HG02885 (cell line): ENCODE results near the gene APLNR.

Source experiments
- ATAC-seq: cut with Tn5 transposase; IDR thresholded peaks from one replicate; pipeline ENCODE4 v1.9.1; 2021; ENCODE audit warnings: mild to moderate bottlenecking; ENCODE audit not compliant: unreplicated experiment, poor library complexity

The APLNR gene

DNA sequence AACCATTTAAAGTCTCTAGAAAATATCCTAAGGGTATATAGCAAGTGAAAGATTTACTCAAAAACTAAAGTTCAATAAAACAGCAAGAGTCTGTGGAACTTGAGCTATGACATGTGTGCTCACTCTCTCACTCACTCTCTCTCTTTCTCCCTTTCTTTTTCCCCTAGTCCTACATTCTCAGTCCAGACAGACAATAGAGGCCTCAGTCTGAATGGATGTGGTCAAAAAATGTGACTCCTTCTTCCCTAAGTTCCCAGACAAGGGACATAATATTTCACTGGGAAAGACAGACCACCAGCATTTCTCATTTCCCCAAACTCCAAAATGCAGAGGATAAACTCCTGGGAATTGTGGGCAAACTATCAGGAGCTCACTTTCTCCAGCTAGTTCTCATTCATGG lies 17.6 kb upstream of the APLNR start:
- ATAC-seq, result no peak

DNA sequence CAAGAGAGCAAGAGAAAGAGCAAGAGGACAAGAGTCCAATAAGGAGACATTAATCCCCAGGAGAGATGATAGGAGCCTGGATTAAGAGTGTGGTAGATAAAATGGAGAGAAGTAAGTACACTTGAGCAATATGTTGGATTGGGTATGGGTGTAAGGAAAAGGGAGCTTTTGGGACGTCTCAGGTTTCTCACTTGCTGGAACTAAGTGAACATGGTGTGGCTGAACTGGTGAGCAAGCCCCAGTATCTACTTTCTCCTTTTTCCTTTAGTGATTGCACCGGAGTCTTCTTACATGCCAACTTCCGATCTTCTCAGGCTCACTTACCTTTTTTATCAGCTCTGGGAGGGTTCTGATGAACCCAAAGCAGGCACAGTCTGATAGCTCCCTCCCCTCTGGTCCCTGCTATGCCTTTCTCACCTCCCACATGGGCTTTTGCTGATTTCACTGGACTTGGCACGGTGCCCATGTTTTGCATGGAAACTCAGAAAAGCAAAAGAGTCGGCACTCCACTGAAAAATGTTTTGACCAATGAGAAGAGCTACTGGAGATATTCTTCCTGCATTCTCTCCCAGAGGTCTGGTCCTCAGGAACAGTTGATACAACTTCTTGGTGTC lies 14.5 kb upstream of the APLNR start:
- ATAC-seq, result no peak

DNA sequence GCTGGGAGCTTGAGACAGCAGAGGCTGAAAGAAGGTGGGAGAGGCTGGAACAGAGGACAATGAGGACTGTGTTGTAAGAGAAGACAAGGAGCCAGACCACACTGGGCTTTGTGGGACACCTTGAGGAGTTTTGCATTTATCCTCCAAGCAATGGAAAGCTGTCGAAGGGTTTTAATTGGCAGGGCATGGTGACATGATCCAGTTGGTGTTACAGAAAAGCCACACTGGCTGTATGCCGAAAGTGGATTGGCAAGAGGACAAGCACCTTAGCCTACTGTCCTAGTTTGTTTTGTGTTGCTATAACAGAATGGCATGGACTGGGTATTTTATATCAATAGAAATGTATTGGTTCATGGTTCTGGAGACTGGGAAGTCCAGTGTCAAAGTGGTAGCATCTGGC lies 14.0 kb upstream of the APLNR start:
- ATAC-seq, result no peak

DNA sequence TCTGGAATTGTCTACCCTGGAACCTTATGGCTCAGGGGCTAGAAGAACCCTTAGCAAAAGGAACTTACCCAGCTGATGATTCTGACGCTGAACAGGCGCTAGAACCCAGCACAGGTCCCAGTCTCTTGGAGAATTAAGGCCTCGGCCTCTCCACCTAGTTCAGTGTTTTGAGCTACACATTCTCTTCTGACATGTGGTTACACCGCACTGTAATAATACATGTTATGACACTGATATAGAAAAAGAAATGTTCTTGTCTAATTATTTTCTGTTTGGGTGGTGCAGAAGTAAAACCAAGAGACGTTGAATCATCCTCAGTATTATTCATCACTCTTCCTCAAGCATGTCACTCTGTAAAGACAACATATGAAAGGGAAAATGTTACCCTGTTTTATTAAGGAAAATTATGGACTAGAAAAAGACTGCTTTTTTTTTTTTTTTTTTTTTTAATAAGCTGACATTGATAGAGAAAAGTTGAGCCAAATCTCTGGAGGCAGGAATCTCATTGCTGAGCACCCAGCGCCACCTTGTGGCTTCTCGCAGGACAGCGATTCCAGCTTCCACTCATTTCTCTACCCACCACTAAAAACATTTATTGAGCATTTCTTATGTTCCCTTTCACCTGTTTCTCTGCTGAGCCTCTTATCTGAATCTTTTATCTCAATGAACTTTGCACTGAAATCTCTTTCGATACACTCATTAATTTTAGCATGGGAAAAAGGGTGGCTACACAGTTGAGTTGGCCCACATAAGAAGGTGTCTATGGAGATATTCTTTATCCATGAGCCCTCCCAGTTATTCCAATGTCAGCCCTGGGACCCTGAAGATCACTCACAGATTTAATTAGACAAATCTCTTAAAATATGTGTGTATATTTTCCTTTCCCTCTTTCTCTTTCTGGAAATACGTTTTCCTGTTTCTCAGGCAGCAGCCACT lies 12.6 kb upstream of the APLNR start:
- peak; percentile 73 for ATAC-seq

DNA sequence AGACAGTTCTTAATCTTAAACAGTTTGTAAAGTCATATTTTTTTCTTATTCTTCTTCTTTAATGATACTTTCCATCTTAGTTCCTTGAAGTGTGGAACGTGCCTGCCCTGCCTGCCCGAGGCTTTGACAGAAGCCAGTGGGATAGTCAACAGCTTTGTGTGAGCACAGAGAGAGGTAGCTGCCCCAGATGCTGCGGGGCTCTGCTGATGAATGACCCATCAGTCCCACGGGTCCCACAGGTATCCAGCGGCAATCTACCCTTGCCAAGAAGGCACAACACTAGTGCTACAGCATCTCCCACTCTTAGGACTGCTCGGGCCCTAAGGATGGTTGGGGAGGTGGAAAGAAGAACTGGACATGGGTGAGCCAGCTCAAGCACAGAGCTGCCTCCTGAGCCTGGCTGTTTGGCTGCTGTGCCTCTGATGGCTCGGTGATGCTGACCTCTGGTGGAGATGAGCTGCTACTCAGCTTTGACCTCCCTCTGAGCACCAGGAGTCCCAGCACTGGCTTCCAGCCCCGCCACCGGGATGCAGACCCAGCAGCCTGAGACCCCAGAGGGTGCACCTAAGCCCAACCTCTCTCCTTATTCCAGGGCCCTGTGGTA lies 11.8 kb upstream of the APLNR start:
- peak; percentile 70 for ATAC-seq

DNA sequence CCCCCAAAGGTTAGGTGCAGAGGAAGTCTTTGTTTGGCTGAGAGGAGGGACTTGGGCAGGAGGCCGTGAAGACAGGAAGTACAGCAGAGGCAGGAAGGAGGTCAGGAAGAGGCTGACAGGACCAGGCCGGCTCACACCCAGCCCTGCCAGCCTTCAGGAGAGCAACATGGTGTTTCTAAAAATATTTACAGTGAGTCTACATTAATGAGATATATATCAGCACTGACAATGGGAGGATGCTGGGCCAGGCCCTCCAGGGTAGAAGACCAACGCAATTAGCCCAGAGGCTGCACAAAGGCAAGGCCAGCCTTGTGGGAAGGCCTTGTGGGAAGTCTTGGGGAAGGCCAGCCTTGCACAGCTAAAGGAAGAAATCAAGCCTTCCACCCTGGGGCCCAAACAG lies 7.9 kb upstream of the APLNR start:
- no peak for ATAC-seq

DNA sequence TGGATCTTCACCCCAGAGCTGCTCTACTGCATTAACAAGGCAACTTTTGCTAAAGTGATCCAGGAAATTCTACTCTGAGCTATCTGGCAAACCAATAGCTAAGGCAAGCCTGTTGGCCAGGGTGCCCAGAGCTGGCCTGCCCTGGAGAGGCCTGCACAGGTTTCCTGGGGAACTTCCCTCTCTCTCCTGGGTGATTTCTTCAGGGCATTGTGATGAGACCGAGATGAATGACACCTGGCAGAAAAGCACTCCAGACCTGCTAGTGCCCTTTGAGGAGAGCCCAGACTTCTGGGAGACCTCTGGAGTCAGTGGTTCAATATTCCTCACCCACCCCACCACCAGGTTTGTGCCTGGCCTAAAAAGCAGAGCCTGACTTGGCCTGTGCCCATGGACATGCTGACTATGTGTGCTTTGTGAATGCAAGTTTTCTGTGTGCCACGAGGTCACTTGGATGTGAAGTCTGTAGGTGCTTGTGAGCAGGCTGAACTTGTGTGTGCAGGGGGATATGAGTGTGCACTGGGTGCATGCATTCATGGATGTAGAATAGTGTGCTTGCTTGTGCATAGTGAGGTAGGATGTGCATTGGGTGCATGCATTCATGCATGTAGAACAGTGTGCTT lies 4.4 kb upstream of the APLNR start:
- no peak for ATAC-seq

DNA sequence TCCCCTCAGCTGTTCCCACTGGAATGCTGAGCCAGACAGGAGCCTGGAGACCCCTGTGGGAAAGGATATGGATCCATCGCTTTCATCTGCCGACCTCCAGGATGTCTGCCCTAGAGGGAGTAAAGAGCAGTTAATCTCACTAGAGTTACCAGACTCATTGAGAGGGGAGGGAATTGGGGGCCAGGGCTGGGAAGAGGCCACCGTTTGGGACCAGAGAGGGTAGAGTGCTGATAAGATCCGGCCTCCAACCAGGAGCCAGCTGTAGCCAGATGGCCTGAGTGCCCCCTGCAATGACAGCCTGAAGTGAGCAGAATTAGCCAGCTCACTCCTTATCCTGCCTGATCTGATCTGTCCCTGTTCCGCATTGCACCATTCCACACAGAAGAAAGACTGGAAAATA lies 3.7 kb upstream of the APLNR start:
- ATAC-seq, result no peak

DNA sequence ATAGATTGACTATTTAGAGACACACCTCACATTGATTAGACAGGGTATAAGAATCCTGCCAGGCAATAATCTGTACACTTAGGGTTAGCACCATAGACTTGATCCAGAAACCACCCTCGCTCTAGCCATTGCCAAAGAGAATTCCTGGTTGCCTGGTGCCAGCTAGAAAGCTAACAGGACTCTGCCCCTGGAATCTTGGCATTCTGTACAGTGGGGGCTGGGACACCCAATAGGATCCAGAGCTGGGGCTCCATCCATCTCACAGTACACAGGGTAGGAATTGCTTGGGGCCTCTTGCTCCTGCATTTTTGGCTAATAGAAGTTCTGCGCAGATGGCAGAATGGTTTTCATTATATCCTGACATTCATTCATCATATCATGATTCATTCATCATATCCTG lies 3.0 kb upstream of the APLNR start:
- ATAC-seq, result no peak

DNA sequence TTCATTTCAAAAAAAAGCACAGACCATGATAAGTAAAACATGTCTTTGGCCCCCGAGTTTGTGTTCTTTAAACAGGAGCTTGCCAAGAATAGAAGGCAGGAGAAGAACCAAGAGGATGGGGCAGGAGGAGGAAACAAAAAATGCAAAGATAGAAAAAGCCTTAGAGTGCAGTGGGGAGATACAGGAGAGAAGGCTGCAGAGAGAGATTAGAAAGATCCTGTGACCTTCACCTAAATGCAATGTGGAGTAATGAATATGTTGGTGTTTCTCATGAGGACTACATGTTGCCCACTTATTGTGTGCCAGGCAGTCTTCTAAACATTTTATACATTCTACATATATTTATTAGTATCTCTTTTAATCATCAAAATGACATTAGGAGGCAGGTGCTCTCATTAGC lies 2.3 kb upstream of the APLNR start:
- no peak for ATAC-seq

DNA sequence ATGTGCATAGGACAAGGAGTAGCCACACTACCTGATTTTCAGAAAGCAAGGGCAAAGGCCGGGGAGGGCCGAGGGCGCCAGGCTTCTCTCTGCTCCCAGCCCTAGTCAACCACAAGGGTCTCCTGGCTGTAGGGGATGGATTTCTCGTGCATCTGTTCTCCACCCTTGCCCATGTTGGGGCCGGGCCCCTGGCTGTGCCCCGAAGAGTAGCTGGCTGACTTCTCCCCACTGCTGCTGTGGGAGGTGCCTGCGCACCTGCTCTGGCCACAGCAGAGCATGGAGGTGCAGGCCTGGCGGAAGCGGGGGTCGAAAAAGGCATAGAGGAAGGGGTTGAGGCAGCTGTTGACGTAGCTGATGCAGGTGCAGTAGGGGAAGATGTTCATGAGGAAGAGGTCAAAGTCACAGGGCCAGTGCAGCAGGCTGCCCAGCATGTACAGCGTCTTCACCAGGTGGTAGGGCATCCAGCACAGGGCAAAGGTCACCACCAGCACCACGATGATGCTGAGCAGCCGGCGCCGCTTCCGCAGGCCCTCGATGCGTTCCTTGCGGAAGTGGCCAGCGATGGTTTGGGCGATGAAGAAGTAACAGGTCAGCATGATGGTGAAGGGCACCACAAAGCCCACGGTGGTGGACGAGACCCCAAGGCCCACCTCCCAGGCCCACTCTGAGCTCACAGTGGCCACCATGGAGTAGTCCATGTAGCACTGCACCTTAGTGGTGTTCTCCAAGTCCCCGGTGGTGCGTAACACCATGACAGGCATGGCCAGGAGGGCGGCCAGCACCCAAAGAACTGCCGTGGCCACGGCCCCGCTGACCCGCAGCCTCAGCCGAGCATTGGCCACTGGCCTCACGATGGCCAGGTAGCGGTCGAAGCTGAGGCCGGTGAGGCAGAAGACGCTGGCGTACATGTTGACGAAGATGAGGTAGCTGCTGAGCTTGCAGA lies 1.0 kb downstream of the APLNR start:
- no peak for ATAC-seq

DNA sequence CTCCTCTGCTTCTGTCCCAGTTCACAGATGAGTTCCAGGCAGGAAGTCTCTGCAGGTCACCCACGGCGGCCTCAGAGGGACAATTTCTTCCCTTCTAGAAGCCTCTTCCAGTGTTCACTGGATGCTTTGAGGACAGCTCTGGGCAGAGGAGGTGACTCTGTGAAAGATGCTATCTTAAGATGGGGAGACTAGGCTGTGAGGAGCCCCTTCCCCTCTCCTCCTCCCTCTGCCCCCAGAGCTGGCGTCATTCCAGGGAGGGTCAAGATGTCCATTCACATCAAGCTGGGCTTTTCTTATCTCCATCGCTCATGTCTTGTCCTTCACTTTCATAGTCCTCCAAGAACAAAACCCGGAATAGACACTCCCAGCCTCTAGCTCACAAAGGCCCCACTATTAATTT lies 3.3 kb downstream of the APLNR start:
- no peak for ATAC-seq

DNA sequence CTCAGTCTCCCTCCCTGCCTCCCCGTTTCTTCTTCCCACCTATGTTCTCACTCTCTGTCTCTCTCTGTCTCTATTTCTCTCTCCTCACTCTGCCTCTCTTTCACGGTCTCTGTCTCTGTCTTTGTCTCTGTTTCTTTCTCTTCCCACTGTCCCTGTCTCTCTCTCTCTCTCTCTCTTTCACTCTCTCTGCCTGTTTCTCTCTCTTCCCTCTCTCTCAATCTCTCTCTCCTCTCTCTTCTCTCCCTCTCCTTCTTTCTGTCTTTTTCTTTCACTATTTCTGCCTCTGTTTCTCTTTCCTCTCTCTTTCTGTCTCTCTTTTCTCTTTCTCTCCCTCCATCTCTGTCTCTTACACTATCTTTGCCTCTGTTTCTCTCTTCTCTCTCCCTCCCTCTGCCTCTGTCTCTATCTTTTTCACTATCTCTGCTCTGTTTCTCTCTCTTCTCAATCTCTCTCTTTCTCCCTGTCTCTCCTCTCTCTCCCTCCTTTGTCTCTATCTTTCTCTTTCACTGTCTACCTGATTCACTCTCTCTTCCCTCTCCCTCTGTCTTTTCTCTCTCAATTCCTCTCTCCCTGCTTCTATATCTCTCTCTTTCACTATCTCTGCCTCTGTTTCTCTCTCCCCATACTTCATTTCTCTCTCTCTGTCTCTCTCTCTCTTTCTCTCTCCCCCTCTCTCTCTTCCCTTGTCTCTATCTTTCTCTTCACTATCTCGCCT lies 5.4 kb downstream of the APLNR start:
- no peak for ATAC-seq

DNA sequence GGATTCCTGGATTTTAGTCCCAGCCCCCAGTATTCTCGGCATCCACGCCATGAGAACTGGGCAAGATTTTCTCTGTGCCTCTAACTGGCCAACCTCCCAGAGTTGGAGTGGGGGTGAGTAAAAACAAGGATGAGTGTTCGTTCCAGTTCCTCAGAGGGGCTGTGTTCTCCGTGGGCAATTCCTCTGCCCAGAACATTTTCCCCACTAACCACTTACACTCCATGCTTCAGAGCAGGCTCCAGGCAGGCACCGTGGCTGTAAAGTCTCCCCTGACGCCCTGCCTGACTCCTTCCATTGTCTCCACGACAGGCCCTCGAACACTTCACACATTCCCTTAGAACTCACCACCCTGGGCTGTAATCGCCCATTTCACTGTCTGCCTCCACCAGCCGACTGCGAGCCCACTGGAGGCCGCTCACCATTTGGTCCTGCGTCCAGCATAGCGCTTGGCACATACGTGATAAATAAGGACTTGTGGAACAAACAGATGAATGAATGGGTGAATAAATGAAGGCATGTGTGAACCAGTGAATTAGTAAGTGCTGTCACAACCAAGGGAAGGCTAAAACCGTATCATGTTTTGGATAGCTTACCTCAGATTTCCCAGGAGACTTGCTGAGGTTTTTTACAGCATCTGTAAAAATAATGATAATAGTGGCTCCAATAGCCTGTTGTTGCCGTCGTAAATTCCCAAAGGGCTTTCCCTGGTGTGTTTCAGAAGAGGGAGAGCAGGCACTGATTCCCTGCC lies 6.1 kb downstream of the APLNR start:
- no peak for ATAC-seq

DNA sequence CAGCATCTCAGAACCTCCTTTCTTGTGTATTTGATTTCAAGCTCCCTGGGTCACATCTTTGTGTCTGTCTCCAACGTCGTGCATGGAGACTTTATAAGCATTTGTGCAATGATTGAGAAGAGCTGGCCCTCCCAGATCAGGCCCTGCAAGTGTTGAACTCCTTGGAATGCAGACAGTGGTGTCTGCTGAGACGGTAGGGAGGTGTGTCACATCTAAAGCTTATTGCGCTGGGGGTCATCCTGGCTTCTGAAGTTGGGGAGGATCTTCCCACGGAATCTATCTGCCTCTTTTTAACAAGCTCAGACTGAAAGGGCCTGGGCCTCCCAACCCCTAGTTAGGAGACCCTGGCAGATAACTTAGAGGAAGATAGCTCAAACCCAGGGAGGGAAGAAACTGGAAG lies 6.7 kb downstream of the APLNR start:
- ATAC-seq, result no peak

DNA sequence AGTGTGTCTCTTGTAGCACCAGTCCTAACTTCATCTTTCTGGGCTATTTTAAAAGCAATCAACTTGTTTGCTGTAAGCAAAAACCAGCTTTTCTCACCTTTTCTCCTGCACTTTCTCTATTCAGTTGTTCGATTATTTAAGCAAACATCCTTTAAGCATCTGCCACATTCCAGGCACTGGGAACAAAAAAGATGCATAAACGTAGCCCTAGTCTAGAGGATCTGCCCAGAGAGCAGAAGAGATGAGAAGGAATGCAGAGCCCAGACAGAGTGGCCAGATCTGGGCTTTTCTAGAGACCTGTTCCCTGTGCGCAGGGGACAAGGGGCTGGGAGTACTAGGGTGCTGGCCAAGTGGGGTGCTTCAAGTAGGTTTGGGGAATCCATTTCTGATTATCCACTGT lies 8.4 kb downstream of the APLNR start:
- ATAC-seq, result no peak

DNA sequence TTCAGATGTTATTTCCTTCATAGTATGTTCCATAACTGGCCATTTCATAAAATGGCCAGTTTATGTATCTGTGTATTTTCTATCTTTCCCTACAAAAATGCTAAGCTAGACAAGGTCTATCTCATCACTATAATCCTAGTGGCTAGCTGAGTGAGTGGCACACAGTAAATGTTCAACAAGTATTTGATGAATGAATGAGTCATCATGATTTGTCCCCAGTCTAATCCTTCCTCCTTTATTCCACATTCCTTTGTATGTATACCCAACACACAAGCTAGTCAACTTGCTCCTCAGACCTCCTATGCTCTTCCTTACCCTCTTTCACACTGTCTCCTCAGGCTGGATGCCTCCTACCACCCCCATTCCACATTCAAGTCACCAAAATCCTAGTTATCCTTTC lies 12.5 kb downstream of the APLNR start:
- no peak for ATAC-seq

DNA sequence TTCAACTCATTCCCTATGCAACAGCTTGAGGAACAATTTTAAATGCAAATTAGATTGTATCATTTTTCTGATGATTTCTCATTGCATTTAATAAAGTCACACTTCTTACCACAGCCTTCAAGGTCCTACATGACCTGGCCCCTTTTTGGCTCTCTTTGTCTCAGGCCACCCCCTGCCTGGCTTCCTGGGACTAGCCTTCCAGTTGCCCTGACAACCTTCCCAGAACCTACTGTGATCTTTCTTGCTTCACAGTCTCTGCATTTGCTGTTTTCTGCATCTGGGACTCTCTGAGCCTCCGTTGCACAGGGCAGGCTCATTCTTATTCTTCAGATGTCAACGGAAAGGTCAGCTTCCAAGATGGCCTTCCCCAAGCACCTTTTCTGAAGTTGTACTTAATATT lies 12.9 kb downstream of the APLNR start:
- no peak for ATAC-seq

DNA sequence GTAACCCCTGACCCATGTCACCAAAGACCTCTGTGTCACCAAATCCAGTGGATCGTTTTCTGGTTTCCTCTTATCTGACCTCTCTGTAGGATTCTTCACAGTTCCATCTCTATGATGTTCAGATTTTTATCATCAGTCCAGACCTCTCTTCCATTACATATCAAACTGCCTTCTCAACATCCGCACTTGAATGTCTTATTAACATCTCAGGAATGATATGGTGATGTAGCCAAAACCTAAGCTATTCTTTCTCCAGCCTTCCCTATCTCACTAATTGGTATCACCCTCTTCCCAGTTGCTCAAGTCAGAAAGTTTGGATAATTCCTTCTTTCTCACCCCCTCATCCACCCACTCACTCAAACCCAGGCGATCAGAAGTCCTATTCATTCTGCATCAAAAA lies 13.4 kb downstream of the APLNR start:
- ATAC-seq, result no peak
